ENCODE measurements around the gene EXT2. TPM values are rescaled to one million over a fixed set of nuclear protein-coding genes. Genes with fewer than 3 reads are reported as not detected.

The EXT2 gene
- total and polyA plus RNA-seq, 2 experiments from 2014 or later, result 71.5 to 107 TPM

GRCh38 chr11:44192462-44193100 is 97.1 kb downstream of the EXT2 start:
- Histone ChIP-seq H3K9me3 (ENCODE audit: low read depth) (peaks cover 10% of the 10 kb centered on the region), H3K4me2 (no peak overlapping the region), H3K79me2 (no peaks in the 10 kb centered on the region), H3K9me2 (replicated peaks; ENCODE audit: insufficient read depth) (no peaks in the 10 kb centered on the region), H3K4me3 (no peak overlapping the region), H3K27ac (no peak overlapping the region), H3K27me3 (no peaks in the 10 kb centered on the region), H2AFZ (no peak overlapping the region), H3K4me1 (ENCODE audit: insufficient read depth) (no peaks in the 10 kb centered on the region), H3K36me3 (replicated peaks; ENCODE audit: insufficient read depth, low read depth) (no peaks in the 10 kb centered on the region), H4K20me1 (ENCODE audit: insufficient read depth, poor library complexity, severe bottlenecking) (no peaks in the 10 kb centered on the region)
- TF ChIP-seq EZH2 (IDR thresholded peaks at IDR 0.05; ENCODE audit: borderline replicate concordance) (no peak), EZH2phosphoT487 (IDR thresholded peaks at IDR 0.05; ENCODE audit: low read depth, severe bottlenecking, unreplicated experiment) (no peak), CTCF (IDR thresholded peaks at IDR 0.05; ENCODE audit: poor library complexity) (no peak)
- no peak for DNase-seq (ENCODE audit: low spot score)
- 75% methylated on average over 4 of the region's 4 CpGs for WGBS (ENCODE audit: low lambda C conversion rate, missing lambda C conversion rate)

GRCh38 chr11:44193856-44194255 is 98.4 kb downstream of the EXT2 start:
- Histone ChIP-seq H3K4me2 (no peak overlapping the region), H3K79me2 (no peaks in the 10 kb centered on the region), H3K9me3 (ENCODE audit: low read depth) (no peaks in the 10 kb centered on the region), H3K4me3 (no peak overlapping the region), H4K20me1 (ENCODE audit: insufficient read depth, poor library complexity, severe bottlenecking) (no peaks in the 10 kb centered on the region), H2AFZ (no peak overlapping the region), H3K9me2 (replicated peaks; ENCODE audit: insufficient read depth) (no peaks in the 10 kb centered on the region), H3K27ac (no peak overlapping the region), H3K36me3 (replicated peaks; ENCODE audit: insufficient read depth, low read depth) (no peaks in the 10 kb centered on the region), H3K27me3 (no peaks in the 10 kb centered on the region), H3K4me1 (ENCODE audit: insufficient read depth) (no peaks in the 10 kb centered on the region)
- 95% methylated on average over 5 of the region's 5 CpGs for WGBS (ENCODE audit: low lambda C conversion rate, missing lambda C conversion rate)
- TF ChIP-seq EZH2 (IDR thresholded peaks at IDR 0.05; ENCODE audit: borderline replicate concordance) (no peak), CTCF (IDR thresholded peaks at IDR 0.05; ENCODE audit: poor library complexity) (no peak), EZH2phosphoT487 (IDR thresholded peaks at IDR 0.05; ENCODE audit: low read depth, severe bottlenecking, unreplicated experiment) (no peak)
- DNase-seq (ENCODE audit: low spot score), result no peak

- Histone ChIP-seq H3K27me3 (no peaks in the 10 kb centered on the region), H4K20me1 (ENCODE audit: insufficient read depth, poor library complexity, severe bottlenecking) (no peaks in the 10 kb centered on the region), H3K36me3 (replicated peaks; ENCODE audit: insufficient read depth, low read depth) (no peaks in the 10 kb centered on the region), H3K9me3 (ENCODE audit: low read depth) (no peaks in the 10 kb centered on the region), H3K4me1 (ENCODE audit: insufficient read depth) (no peaks in the 10 kb centered on the region), H3K79me2 (no peaks in the 10 kb centered on the region), H3K9me2 (replicated peaks; ENCODE audit: insufficient read depth) (no peaks in the 10 kb centered on the region), H3K27ac (no peak overlapping the region), H3K4me3 (no peak overlapping the region), H2AFZ (no peak overlapping the region), H3K4me2 (no peak overlapping the region)
- DNase-seq (ENCODE audit: low spot score), result no peak
- TF ChIP-seq EZH2phosphoT487 (IDR thresholded peaks at IDR 0.05; ENCODE audit: low read depth, severe bottlenecking, unreplicated experiment) (no peak), EZH2 (IDR thresholded peaks at IDR 0.05; ENCODE audit: borderline replicate concordance) (no peak), CTCF (IDR thresholded peaks at IDR 0.05; ENCODE audit: poor library complexity) (no peak)
- 29% methylated on average over 2 of the region's 2 CpGs for WGBS (ENCODE audit: low lambda C conversion rate, missing lambda C conversion rate)
These were observed 102.8 kb downstream of the EXT2 start for GRCh38 chr11:44198146-44198724.

All from hepatocyte (in vitro differentiated cells).